Stimulated activated naive CD8-positive, alpha-beta T cell treated with anti-CD3 and anti-CD28 coated beads, Interleukin-15, Interleukin-2, amounts not matched to agents 100 ng/mL and 50 ng/mL, for 24 hours (primary cell): ENCODE data around the gene PHRF1.

Source experiments
- H3K27ac Mint-ChIP-seq: one replicate; pipeline ENCODE4 v1.8.0; 2021; ENCODE audit warnings: mild to moderate bottlenecking, mixed read lengths
- H3K27me3 Mint-ChIP-seq: one replicate; pipeline ENCODE4 v1.8.0; 2021; ENCODE audit warnings: mixed read lengths
- H3K36me3 Mint-ChIP-seq: one replicate; pipeline ENCODE4 v1.8.0; 2021; ENCODE audit warnings: low read depth, mixed read lengths
- H3K4me1 Mint-ChIP-seq: one replicate; pipeline ENCODE4 v1.8.0; 2021; ENCODE audit warnings: low read depth, mixed read lengths
- H3K4me3 Mint-ChIP-seq: one replicate; pipeline ENCODE4 v1.8.0; 2021; ENCODE audit warnings: mild to moderate bottlenecking, mixed read lengths
- H3K9me3 Mint-ChIP-seq: one replicate; pipeline ENCODE4 v1.8.0; 2021; ENCODE audit warnings: mixed read lengths

The PHRF1 gene

GRCh38 chr11:607020-607780 is 30.9 kb downstream of the PHRF1 start:
- Mint-ChIP-seq H3K27me3 (no peaks in the 10 kb centered on the region), H3K4me3 (no peak overlapping the region), H3K4me1 (peaks cover 5% of the 10 kb centered on the region), H3K9me3 (no peaks in the 10 kb centered on the region), H3K36me3 (peaks cover 52% of the 10 kb centered on the region), H3K27ac (no peak overlapping the region)

GRCh38 chr11:607971-608659 is 31.8 kb downstream of the PHRF1 start:
- H3K36me3 Mint-ChIP-seq: peaks cover 52% of the 10 kb centered on the region
- H3K4me3 Mint-ChIP-seq: no peak overlapping the region
- H3K27ac Mint-ChIP-seq: no peak overlapping the region
- H3K4me1 Mint-ChIP-seq: peaks cover 5% of the 10 kb centered on the region
- H3K9me3 Mint-ChIP-seq: no peaks in the 10 kb centered on the region
- no peaks in the 10 kb centered on the region for H3K27me3 Mint-ChIP-seq

- Mint-ChIP-seq H3K36me3 (peaks cover 48% of the 10 kb centered on the region), H3K4me3 (no peak overlapping the region), H3K27ac (no peak overlapping the region), H3K9me3 (no peaks in the 10 kb centered on the region), H3K4me1 (peaks cover 6% of the 10 kb centered on the region), H3K27me3 (no peaks in the 10 kb centered on the region)
These were observed 32.6 kb downstream of the PHRF1 start for GRCh38 chr11:608791-609251.

- H3K27me3 Mint-ChIP-seq: no peaks in the 10 kb centered on the region
- H3K4me3 Mint-ChIP-seq: no peak overlapping the region
- H3K4me1 Mint-ChIP-seq: peaks cover 12% of the 10 kb centered on the region
- H3K9me3 Mint-ChIP-seq: no peaks in the 10 kb centered on the region
- no peak overlapping the region for H3K27ac Mint-ChIP-seq
- H3K36me3 Mint-ChIP-seq: peaks cover 45% of the 10 kb centered on the region
These were observed 33.1 kb downstream of the PHRF1 start for GRCh38 chr11:609341-609811.

- H3K9me3 Mint-ChIP-seq: no peaks in the 10 kb centered on the region
- H3K27ac Mint-ChIP-seq: no peak overlapping the region
- no peaks in the 10 kb centered on the region for H3K27me3 Mint-ChIP-seq
- H3K4me1 Mint-ChIP-seq: peaks cover 16% of the 10 kb centered on the region
- H3K4me3 Mint-ChIP-seq: no peak overlapping the region
- peaks cover 39% of the 10 kb centered on the region for H3K36me3 Mint-ChIP-seq
These were observed 34.0 kb downstream of the PHRF1 start for GRCh38 chr11:610146-610801.

GRCh38 chr11:611001-611996 is 35.0 kb downstream of the PHRF1 start:
- peaks cover 24% of the 10 kb centered on the region for H3K4me1 Mint-ChIP-seq

GRCh38 chr11:612201-612960 is 36.1 kb downstream of the PHRF1 start:
- no peak overlapping the region for H3K4me3 Mint-ChIP-seq

More at GRCh38 chr11:611001-611996, 35.0 kb downstream of the PHRF1 start:
- Mint-ChIP-seq H3K27ac (no peak overlapping the region), H3K4me3 (no peak overlapping the region), H3K36me3 (peaks cover 38% of the 10 kb centered on the region), H3K9me3 (no peaks in the 10 kb centered on the region), H3K27me3 (no peaks in the 10 kb centered on the region)

GRCh38 chr11:612961-613300 is 36.7 kb downstream of the PHRF1 start:
- no peaks in the 10 kb centered on the region for H3K9me3 Mint-ChIP-seq
- H3K4me1 Mint-ChIP-seq: peaks cover 22% of the 10 kb centered on the region
- H3K4me3 Mint-ChIP-seq: no peak overlapping the region
- H3K36me3 Mint-ChIP-seq: peaks cover 25% of the 10 kb centered on the region
- no peaks in the 10 kb centered on the region for H3K27me3 Mint-ChIP-seq
- H3K27ac Mint-ChIP-seq: no peak overlapping the region

More at GRCh38 chr11:612201-612960, 36.1 kb downstream of the PHRF1 start:
- H3K27ac Mint-ChIP-seq: peak overlapping the region; percentile 61
- no peaks in the 10 kb centered on the region for H3K27me3 Mint-ChIP-seq
- peaks cover 22% of the 10 kb centered on the region for H3K4me1 Mint-ChIP-seq
- peaks cover 30% of the 10 kb centered on the region for H3K36me3 Mint-ChIP-seq
- no peaks in the 10 kb centered on the region for H3K9me3 Mint-ChIP-seq

GRCh38 chr11:613369-613968 is 37.2 kb downstream of the PHRF1 start:
- H3K27me3 Mint-ChIP-seq: no peaks in the 10 kb centered on the region
- no peak overlapping the region for H3K27ac Mint-ChIP-seq
- peaks cover 21% of the 10 kb centered on the region for H3K36me3 Mint-ChIP-seq
- no peak overlapping the region for H3K4me3 Mint-ChIP-seq
- no peaks in the 10 kb centered on the region for H3K9me3 Mint-ChIP-seq
- H3K4me1 Mint-ChIP-seq: peaks cover 22% of the 10 kb centered on the region

GRCh38 chr11:614021-614622 is 37.9 kb downstream of the PHRF1 start:
- peak overlapping the region; percentile 72 for H3K27ac Mint-ChIP-seq
- H3K9me3 Mint-ChIP-seq: no peaks in the 10 kb centered on the region
- peaks cover 19% of the 10 kb centered on the region for H3K36me3 Mint-ChIP-seq

GRCh38 chr11:614623-615503 is 38.6 kb downstream of the PHRF1 start:
- H3K4me3 Mint-ChIP-seq: peak overlapping the region; percentile 87

More at GRCh38 chr11:614021-614622, 37.9 kb downstream of the PHRF1 start:
- Mint-ChIP-seq H3K4me1 (peaks cover 22% of the 10 kb centered on the region), H3K4me3 (peak overlapping the region; percentile 64), H3K27me3 (no peaks in the 10 kb centered on the region)

More at GRCh38 chr11:614623-615503, 38.6 kb downstream of the PHRF1 start:
- Mint-ChIP-seq H3K4me1 (peaks cover 22% of the 10 kb centered on the region), H3K27me3 (no peaks in the 10 kb centered on the region), H3K36me3 (peaks cover 19% of the 10 kb centered on the region), H3K9me3 (no peaks in the 10 kb centered on the region), H3K27ac (peak overlapping the region; percentile 80)
